SIG-M5 treated with dmso at 0.1 percent for 504 hours (cell line): ENCODE data around the gene TUBA8.

ENCODE experiments used
- DNase-seq: peaks from one replicate; lab custom pipeline; 2025; ENCODE audit not compliant: unreplicated experiment; lab: John Stamatoyannopoulos, UW

The TUBA8 gene

GRCh38 chr22:18077087-18077638 lies 33.4 kb upstream of the TUBA8 start:
- no peak for DNase-seq

- DNase-seq: peak; percentile 95
Observed at GRCh38 chr22:18077639-18078328, 32.8 kb upstream of the TUBA8 start, which contains the start of gene PEX26. TSS of gene PEX26 (plus strand) at chr22:18077990. CDS start at chr22:18078377, 387 bp downstream.

GRCh38 chr22:18078329-18079041 lies 32.1 kb upstream of the TUBA8 start:
- DNase-seq: peak; percentile 39

GRCh38 chr22:18079706-18080233 lies 30.8 kb upstream of the TUBA8 start:
- no peak for DNase-seq

- DNase-seq: no peak
Observed at GRCh38 chr22:18081416-18081815, 29.2 kb upstream of the TUBA8 start.

GRCh38 chr22:18082467-18082866 lies 28.1 kb upstream of the TUBA8 start:
- no peak for DNase-seq

GRCh38 chr22:18083406-18083805 lies 27.2 kb upstream of the TUBA8 start:
- no peak for DNase-seq

- no peak for DNase-seq
Observed at GRCh38 chr22:18085188-18085587, 25.4 kb upstream of the TUBA8 start.

GRCh38 chr22:18087350-18087855 lies 23.2 kb upstream of the TUBA8 start:
- DNase-seq: no peak

- no peak for DNase-seq
Observed at GRCh38 chr22:18088825-18089568, 21.6 kb upstream of the TUBA8 start.

GRCh38 chr22:18090286-18090685 lies 20.3 kb upstream of the TUBA8 start:
- DNase-seq: no peak

GRCh38 chr22:18091478-18091877 lies 19.1 kb upstream of the TUBA8 start:
- DNase-seq: no peak

- DNase-seq: no peak
Observed at GRCh38 chr22:18091916-18092526, 18.6 kb upstream of the TUBA8 start.

- no peak for DNase-seq
Observed at GRCh38 chr22:18093661-18094060, 16.9 kb upstream of the TUBA8 start.

- DNase-seq: no peak
Observed at GRCh38 chr22:18095101-18095805, 15.4 kb upstream of the TUBA8 start.

- no peak for DNase-seq
Observed at GRCh38 chr22:18096823-18097222, 13.8 kb upstream of the TUBA8 start.

- DNase-seq: no peak
Observed at GRCh38 chr22:18100781-18101180, 9.8 kb upstream of the TUBA8 start.

GRCh38 chr22:18101536-18101935 lies 9.1 kb upstream of the TUBA8 start:
- no peak for DNase-seq

- DNase-seq: no peak
Observed at GRCh38 chr22:18103527-18104269, 6.9 kb upstream of the TUBA8 start.
